Loucy (cell line): ENCODE measurements around the gene NKX2-3.

Experiments used
- H2AFZ ChIP-seq: fragments of 200-600 bp; sonication (generic); 2 replicates; pipeline ENCODE4 v1.6.0; 2016; ENCODE audit warnings: antibody characterized with exemption, mild to moderate bottlenecking, low read length, moderate library complexity
- H3F3A ChIP-seq: fragments of 200-600 bp; 2 replicates; pipeline ENCODE4 v1.6.0; 2016; ENCODE audit warnings: antibody characterized with exemption, low read depth, mild to moderate bottlenecking
- H3K27me3 ChIP-seq: fragments of 200-600 bp; sonication (generic); 2 replicates; pipeline ENCODE4 v1.6.1; 2014; ENCODE audit warnings: low read length, mild to moderate bottlenecking; ENCODE audit not compliant: insufficient read depth, poor library complexity, severe bottlenecking
- H3K36me3 ChIP-seq: fragments of 200-600 bp; sonication (generic); 2 replicates; pipeline ENCODE4 v1.6.1; 2016; ENCODE audit warnings: low read length; ENCODE audit not compliant: insufficient read depth
- H3K4me1 ChIP-seq: fragments of 200-600 bp; sonication (generic); 2 replicates; pipeline ENCODE4 v1.5.1; 2014; ENCODE audit warnings: low read length, mild to moderate bottlenecking; ENCODE audit not compliant: insufficient read depth, poor library complexity, severe bottlenecking
- H3K4me2 ChIP-seq: fragments of 200-600 bp; sonication (generic); 2 replicates; pipeline ENCODE4 v1.6.0; 2014; ENCODE audit warnings: antibody characterized with exemption, low read length, low read depth, mild to moderate bottlenecking; ENCODE audit not compliant: poor library complexity, severe bottlenecking
- H3K4me3 ChIP-seq: fragments of 200-600 bp; sonication (generic); 2 replicates; pipeline ENCODE4 v1.5.1; 2014; ENCODE audit warnings: low read length, mild to moderate bottlenecking, mixed read lengths; ENCODE audit not compliant: poor library complexity, severe bottlenecking
- H3K79me2 ChIP-seq: fragments of 200-600 bp; sonication (generic); 2 replicates; pipeline ENCODE4 v1.6.1; 2014; ENCODE audit warnings: low read length; ENCODE audit not compliant: insufficient read depth
- H3K9ac ChIP-seq: fragments of 200-600 bp; sonication (generic); 2 replicates; pipeline ENCODE4 v1.6.0; 2014; ENCODE audit warnings: mild to moderate bottlenecking, low read depth, low read length, moderate library complexity; ENCODE audit not compliant: poor library complexity, severe bottlenecking
- H3K9me2 ChIP-seq: fragments of 200-600 bp; sonication (generic); replicated peaks from 2 replicates; pipeline ENCODE4 v1.6.1; 2016; ENCODE audit warnings: low read depth, low read length, mixed read lengths
- H3K9me3 ChIP-seq: fragments of 200-600 bp; sonication (generic); 2 replicates; pipeline ENCODE4 v1.6.1; 2014; ENCODE audit warnings: mild to moderate bottlenecking, antibody characterized with exemption, low read length, low read depth; ENCODE audit not compliant: insufficient read depth
- H4K20me1 ChIP-seq: fragments of 200-600 bp; sonication (generic); 2 replicates; pipeline ENCODE4 v1.6.0; 2014; ENCODE audit warnings: antibody characterized with exemption, low read length, mild to moderate bottlenecking; ENCODE audit not compliant: insufficient read depth, poor library complexity, severe bottlenecking
- EZH2phosphoT487 ChIP-seq: fragments of 200-600 bp; IDR thresholded peaks from 2 replicates; pipeline ENCODE4 v1.6.1; 2018; ENCODE audit warnings: antibody characterized with exemption, mild to moderate bottlenecking, moderate library complexity, borderline replicate concordance
- TF ChIP-seq, protein P1 (sequence below): fragments of 200-600 bp; sonication (generic); conservative IDR thresholded peaks from 2 replicates; pipeline ENCODE4 v1.5.1; 2014; ENCODE audit warnings: mild to moderate bottlenecking, antibody characterized with exemption, low read length

The NKX2-3 gene

DNA sequence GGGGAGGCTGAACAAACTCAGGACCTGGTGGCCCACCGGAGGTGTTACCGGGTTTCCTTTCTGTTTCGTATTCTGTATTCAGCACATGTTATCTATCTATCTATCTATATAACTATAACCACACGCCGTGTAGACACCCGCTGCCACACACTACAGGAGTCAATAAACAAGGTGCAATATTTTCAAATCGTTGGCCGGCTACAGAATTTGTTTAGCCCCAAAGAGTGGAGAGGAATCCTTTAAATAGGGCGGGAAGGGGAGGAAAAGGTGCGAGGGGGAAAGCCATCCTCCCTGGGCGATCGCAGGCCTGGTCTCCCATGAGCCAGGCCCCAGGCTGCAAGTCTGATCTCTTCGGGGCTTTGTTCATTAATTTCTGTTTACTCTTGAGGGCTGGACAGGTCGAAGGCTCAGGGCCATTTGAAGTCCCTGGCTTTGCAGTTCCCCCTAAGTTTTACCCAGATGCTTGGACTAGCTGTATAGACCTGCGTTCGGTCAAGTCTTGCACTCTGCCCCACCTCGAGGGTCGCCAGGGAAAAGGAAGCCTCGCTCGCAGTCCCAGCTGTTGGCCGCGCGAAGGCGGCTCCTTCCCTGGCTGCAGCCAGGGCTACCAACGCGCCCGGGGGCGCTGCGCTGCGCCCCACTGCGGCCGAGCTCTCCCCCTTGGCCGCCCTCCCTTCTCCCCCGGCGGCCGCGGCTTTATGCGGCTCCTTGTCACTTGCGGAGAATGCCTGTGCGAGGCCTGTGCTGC lies 3.8 kb downstream of the NKX2-3 start:
- no peak for TF ChIP-seq EZH2phosphoT487
- TF ChIP-seq, protein P1, sequence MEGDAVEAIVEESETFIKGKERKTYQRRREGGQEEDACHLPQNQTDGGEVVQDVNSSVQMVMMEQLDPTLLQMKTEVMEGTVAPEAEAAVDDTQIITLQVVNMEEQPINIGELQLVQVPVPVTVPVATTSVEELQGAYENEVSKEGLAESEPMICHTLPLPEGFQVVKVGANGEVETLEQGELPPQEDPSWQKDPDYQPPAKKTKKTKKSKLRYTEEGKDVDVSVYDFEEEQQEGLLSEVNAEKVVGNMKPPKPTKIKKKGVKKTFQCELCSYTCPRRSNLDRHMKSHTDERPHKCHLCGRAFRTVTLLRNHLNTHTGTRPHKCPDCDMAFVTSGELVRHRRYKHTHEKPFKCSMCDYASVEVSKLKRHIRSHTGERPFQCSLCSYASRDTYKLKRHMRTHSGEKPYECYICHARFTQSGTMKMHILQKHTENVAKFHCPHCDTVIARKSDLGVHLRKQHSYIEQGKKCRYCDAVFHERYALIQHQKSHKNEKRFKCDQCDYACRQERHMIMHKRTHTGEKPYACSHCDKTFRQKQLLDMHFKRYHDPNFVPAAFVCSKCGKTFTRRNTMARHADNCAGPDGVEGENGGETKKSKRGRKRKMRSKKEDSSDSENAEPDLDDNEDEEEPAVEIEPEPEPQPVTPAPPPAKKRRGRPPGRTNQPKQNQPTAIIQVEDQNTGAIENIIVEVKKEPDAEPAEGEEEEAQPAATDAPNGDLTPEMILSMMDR = no peak
- Histone ChIP-seq H3F3A (no peaks in the 10 kb centered on the region), H3K4me2 (no peak overlapping the region), H3K9ac (no peak overlapping the region), H3K4me1 (no peaks in the 10 kb centered on the region), H3K79me2 (no peaks in the 10 kb centered on the region), H3K9me3 (no peaks in the 10 kb centered on the region), H3K36me3 (no peaks in the 10 kb centered on the region), H4K20me1 (no peaks in the 10 kb centered on the region), H3K9me2 (no peaks in the 10 kb centered on the region), H3K27me3 (no peaks in the 10 kb centered on the region), H2AFZ (no peak overlapping the region), H3K4me3 (no peak overlapping the region)

DNA sequence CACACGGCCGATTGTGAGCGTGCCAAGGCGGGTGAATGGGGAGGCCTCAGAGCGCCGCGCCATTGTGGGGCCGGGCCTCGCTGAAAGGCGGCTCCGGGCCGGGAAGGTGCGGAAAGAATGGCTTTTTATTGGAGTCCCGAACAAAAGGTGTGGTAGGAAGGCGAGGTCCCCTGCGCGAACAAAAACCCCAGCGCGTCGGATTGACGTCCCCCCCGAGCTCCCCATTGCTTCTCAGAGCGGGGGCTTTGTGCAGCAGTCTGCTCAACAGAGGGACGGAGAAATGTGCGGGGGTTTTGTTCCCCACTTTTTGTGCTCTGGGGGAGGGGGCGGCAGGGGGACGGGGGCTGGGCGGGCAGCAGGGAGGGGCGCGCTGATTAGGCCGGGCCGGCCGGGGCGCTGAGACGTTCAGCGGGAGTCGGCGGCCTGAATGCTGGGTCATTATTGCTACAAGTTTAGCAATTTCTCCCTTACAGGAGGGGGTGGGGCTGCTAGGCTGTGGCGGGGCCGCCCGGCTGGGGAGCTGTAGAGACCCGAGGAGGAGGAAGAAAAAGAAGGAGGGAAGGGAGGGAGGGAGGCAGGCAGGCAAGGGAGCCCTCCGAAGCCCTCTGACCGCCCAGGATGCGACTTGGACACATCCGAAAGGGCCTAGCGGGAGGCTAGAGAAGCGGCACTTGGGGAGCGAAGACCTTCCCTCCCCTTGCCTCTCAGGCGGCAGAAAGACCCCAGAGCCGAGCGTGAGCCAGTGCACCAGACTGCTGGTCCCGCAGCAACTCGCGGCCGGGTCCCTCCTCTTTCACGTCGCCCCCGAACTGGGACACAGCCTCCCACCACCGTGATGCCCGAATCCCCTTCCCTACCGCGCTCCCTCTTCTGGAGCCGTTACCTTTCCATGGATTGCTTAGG lies 4.6 kb downstream of the NKX2-3 start:
- TF ChIP-seq EZH2phosphoT487 = no peak
- TF ChIP-seq, protein P1 = no peak
- no peaks in the 10 kb centered on the region for H4K20me1 ChIP-seq
- H3K27me3 ChIP-seq = no peaks in the 10 kb centered on the region
- H3K79me2 ChIP-seq = no peaks in the 10 kb centered on the region
- no peak overlapping the region for H2AFZ ChIP-seq
- no peaks in the 10 kb centered on the region for H3K9me2 ChIP-seq
- no peak overlapping the region for H3K4me2 ChIP-seq
- H3F3A ChIP-seq = no peaks in the 10 kb centered on the region
- H3K9me3 ChIP-seq = no peaks in the 10 kb centered on the region
- H3K4me1 ChIP-seq = no peaks in the 10 kb centered on the region
- no peaks in the 10 kb centered on the region for H3K36me3 ChIP-seq
- no peak overlapping the region for H3K4me3 ChIP-seq
- H3K9ac ChIP-seq = no peak overlapping the region

DNA sequence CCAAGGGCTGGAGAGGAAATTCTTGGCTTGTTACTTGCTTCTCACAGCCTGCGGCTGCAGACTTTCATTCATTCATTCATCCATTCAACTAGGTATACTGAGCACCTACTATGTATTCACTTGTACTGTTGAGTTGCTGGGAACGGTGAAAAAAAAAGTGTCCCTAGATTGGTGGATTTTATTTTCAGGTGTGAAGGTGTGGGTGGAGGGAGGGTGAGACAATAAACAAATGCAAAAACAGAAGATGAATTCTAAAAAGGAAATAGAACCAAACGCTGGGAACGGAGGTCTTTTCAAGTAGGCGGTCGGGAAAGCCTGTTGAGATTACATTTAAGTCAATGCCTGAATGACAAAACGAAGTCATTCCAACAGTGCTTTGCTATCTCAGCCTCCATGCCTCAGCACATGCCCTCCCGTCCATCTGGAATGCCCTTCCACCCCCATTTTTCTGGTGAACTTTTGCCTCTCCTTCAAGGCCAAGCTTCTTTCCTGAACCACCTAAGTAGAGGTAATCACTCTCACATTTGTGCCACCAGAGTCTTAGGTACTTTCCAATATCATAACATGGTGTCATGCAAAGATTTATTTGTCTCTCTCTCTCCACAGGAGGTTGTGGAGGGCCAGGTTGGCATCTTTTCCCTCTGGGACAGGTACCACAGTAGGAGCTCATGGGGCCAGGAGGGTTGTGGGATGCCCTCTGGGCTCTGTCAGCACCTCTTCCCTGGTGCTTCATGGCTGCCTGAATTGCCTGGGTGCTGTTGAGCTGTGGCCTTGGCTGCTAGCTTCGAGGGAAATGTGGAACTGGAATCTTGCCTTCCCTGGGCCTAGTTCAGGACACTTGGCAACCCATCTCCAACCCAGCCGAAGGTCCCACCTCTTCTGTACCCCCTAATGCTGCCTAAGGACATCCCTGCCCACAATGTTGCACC lies 5.5 kb downstream of the NKX2-3 start:
- H3F3A ChIP-seq = no peaks in the 10 kb centered on the region
- H3K9ac ChIP-seq = no peak overlapping the region
- no peaks in the 10 kb centered on the region for H3K9me3 ChIP-seq
- no peaks in the 10 kb centered on the region for H3K36me3 ChIP-seq
- H3K4me3 ChIP-seq = no peak overlapping the region
- H3K27me3 ChIP-seq = no peaks in the 10 kb centered on the region
- no peaks in the 10 kb centered on the region for H3K9me2 ChIP-seq
- no peaks in the 10 kb centered on the region for H4K20me1 ChIP-seq
- no peak for TF ChIP-seq EZH2phosphoT487
- TF ChIP-seq, protein P1 = no peak
- H3K79me2 ChIP-seq = no peaks in the 10 kb centered on the region
- no peak overlapping the region for H2AFZ ChIP-seq
- no peaks in the 10 kb centered on the region for H3K4me1 ChIP-seq
- no peak overlapping the region for H3K4me2 ChIP-seq
